MM.1S (cell line): Measurements from ENCODE around the gene RAB35.

Experiments
- DNase-seq: peaks from one replicate; pipeline ENCODE4 v3.0.0-alpha.2; 2015
- H2AFZ ChIP-seq: fragments of 300-600 bp; sonication (generic); 2 replicates; pipeline ENCODE4 v1.6.0; 2016; ENCODE audit warnings: antibody characterized with exemption, low read length
- H3F3A ChIP-seq: fragments of 300-600 bp; sonication (generic); 2 replicates; pipeline ENCODE4 v1.6.1; 2016; ENCODE audit warnings: mild to moderate bottlenecking, antibody characterized with exemption, low read length, moderate library complexity, mixed read lengths; ENCODE audit not compliant: insufficient read depth
- H3K27ac ChIP-seq: fragments of 300-600 bp; sonication (generic); 2 replicates; pipeline ENCODE4 v1.5.1; 2016; ENCODE audit warnings: mild to moderate bottlenecking, low read length
- H3K27me3 ChIP-seq: fragments of 300-600 bp; sonication (generic); replicated peaks from 2 replicates; pipeline ENCODE4 v1.6.0; 2016; ENCODE audit warnings: low read length; ENCODE audit not compliant: insufficient read depth
- H3K36me3 ChIP-seq: fragments of 300-600 bp; sonication (generic); replicated peaks from 2 replicates; pipeline ENCODE4 v1.6.1; 2016; ENCODE audit warnings: mild to moderate bottlenecking, low read length, mixed read lengths; ENCODE audit not compliant: insufficient read depth
- H3K4me1 ChIP-seq: fragments of 300-600 bp; sonication (generic); 2 replicates; pipeline ENCODE4 v1.6.1; 2016; ENCODE audit warnings: low read length, mixed read lengths
- H3K4me2 ChIP-seq: fragments of 300-600 bp; sonication (generic); 2 replicates; pipeline ENCODE4 v1.6.0; 2016; ENCODE audit warnings: low read depth, low read length
- H3K4me3 ChIP-seq: fragments of 300-600 bp; sonication (generic); 2 replicates; pipeline ENCODE4 v1.5.1; 2016; ENCODE audit warnings: low read length, mixed read lengths
- H3K79me2 ChIP-seq: fragments of 300-600 bp; sonication (generic); 2 replicates; pipeline ENCODE4 v1.6.1; 2016; ENCODE audit warnings: mixed run types, low read length, mixed read lengths
- H3K9ac ChIP-seq: fragments of 300-600 bp; sonication (generic); 2 replicates; pipeline ENCODE4 v1.6.1; 2016; ENCODE audit warnings: low read length, mixed read lengths
- H3K9me2 ChIP-seq: fragments of 300-600 bp; sonication (generic); replicated peaks from 2 replicates; pipeline ENCODE4 v1.6.1; 2016; ENCODE audit warnings: mild to moderate bottlenecking, low read length, mixed read lengths; ENCODE audit not compliant: insufficient read depth
- H3K9me3 ChIP-seq: fragments of 300-600 bp; sonication (generic); replicated peaks from 2 replicates; pipeline ENCODE4 v1.6.1; 2016; ENCODE audit warnings: mild to moderate bottlenecking, low read length, mixed read lengths; ENCODE audit not compliant: insufficient read depth
- H4K20me1 ChIP-seq: fragments of 300-600 bp; sonication (generic); 2 replicates; pipeline ENCODE4 v1.6.1; 2016; ENCODE audit warnings: mild to moderate bottlenecking, low read length, moderate library complexity, mixed read lengths; ENCODE audit not compliant: insufficient read depth
- CTCF ChIP-seq: fragments of 300-600 bp; sonication (generic); IDR thresholded peaks from 2 replicates; pipeline ENCODE4 v1.5.1; 2016; ENCODE audit warnings: antibody characterized with exemption, low read length, mixed read lengths
- EZH2 ChIP-seq: fragments of 300-600 bp; sonication (generic); optimal IDR thresholded peaks from 2 replicates; pipeline ENCODE3; 2017; ENCODE audit warnings: low read depth, mild to moderate bottlenecking, antibody characterized with exemption, low read length, mixed read lengths
- EZH2phosphoT487 ChIP-seq: fragments of 300-600 bp; sonication (generic); IDR thresholded peaks from 2 replicates; pipeline ENCODE4 v1.6.1; 2018; ENCODE audit warnings: antibody characterized with exemption, low read length

Gene RAB35

DNA sequence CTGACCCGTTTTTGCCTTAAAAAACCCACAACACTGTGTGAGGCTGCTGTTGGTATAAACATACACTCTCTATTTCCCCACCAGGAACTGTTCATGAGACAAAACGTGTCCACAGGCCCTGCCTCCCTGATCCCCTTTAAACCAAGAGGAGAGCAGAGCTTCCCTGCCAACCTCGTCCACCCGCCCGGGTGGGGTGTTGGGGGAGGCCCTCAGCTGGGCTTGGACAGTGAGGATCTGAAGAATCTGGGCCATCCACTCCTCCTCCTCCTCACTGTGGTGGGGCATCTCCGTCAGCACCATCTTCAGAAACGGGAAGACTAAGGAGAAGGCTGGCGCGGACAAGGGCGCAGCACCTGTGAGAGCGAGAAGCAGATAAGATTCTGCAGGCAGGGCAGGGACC, 41.1 kb upstream of the RAB35 start:
- no peaks in the 10 kb centered on the region for H3K27me3 ChIP-seq
- H3K36me3 ChIP-seq: no peaks in the 10 kb centered on the region
- H3K4me1 ChIP-seq: no peaks in the 10 kb centered on the region
- H4K20me1 ChIP-seq: no peaks in the 10 kb centered on the region
- no peaks in the 10 kb centered on the region for H3K9me3 ChIP-seq
- H3K9me2 ChIP-seq: no peaks in the 10 kb centered on the region
- TF ChIP-seq EZH2 (no peak), EZH2phosphoT487 (no peak), CTCF (no peak)
- H3K79me2 ChIP-seq: no peaks in the 10 kb centered on the region
- no peak for DNase-seq
- no peak overlapping the region for H3K9ac ChIP-seq
- no peak overlapping the region for H3K4me3 ChIP-seq
- no peak overlapping the region for H3K27ac ChIP-seq
- H3K4me2 ChIP-seq: no peak overlapping the region
- H3F3A ChIP-seq: no peaks in the 10 kb centered on the region
- no peak overlapping the region for H2AFZ ChIP-seq

- H3K36me3 ChIP-seq: no peaks in the 10 kb centered on the region
- H2AFZ ChIP-seq: no peak overlapping the region
- H3K79me2 ChIP-seq: no peaks in the 10 kb centered on the region
- no peak overlapping the region for H3K9ac ChIP-seq
- no peak overlapping the region for H3K4me2 ChIP-seq
- no peaks in the 10 kb centered on the region for H3K27me3 ChIP-seq
- H3K4me1 ChIP-seq: no peaks in the 10 kb centered on the region
- H4K20me1 ChIP-seq: no peaks in the 10 kb centered on the region
- no peak for DNase-seq
- no peaks in the 10 kb centered on the region for H3K9me3 ChIP-seq
- H3K9me2 ChIP-seq: no peaks in the 10 kb centered on the region
- no peak overlapping the region for H3K4me3 ChIP-seq
- TF ChIP-seq EZH2phosphoT487 (no peak), EZH2 (no peak), CTCF (no peak)
- no peaks in the 10 kb centered on the region for H3F3A ChIP-seq
- H3K27ac ChIP-seq: no peak overlapping the region
These were observed 40.0 kb upstream of the RAB35 start for GRCh38 chr12:120156315-120157259.

DNA sequence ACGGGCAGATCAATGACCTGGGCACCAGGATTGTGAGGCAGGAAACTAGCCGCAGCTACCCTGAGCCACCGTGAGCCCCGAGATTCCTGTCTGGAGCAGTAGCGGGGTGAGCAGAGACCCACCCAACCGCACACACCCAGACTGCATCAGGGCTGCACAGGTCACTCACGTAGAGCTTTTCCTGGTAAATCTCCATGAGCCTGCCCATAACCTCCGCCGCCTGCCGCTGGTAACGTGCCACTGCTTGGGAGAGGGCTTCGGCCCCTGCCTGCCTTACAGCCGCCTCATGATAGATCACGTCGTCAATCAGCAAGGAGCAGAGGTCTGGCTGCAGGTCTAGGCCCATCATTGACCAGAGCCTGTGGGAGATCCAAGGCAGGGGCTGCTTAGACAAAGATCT, 38.5 kb upstream of the RAB35 start:
- Histone ChIP-seq H3F3A (no peaks in the 10 kb centered on the region), H2AFZ (no peak overlapping the region), H3K9me3 (no peaks in the 10 kb centered on the region), H3K4me1 (no peaks in the 10 kb centered on the region), H3K4me3 (no peak overlapping the region), H3K36me3 (no peaks in the 10 kb centered on the region), H3K4me2 (no peak overlapping the region), H3K27ac (no peak overlapping the region), H3K9ac (no peak overlapping the region), H3K79me2 (no peaks in the 10 kb centered on the region), H3K9me2 (no peaks in the 10 kb centered on the region), H4K20me1 (no peaks in the 10 kb centered on the region), H3K27me3 (no peaks in the 10 kb centered on the region)
- DNase-seq: no peak
- TF ChIP-seq EZH2 (no peak), CTCF (no peak), EZH2phosphoT487 (no peak)
